HepG2 (cell line): Measurements from ENCODE around the gene LIMA1. TPM values are rescaled to one million over a fixed set of nuclear protein-coding genes. Genes with fewer than 3 reads are reported as not detected.
A peak's percentile ranks its signal among the peaks of the same experiment; 100 is the strongest.

ENCODE experiments used
- CBX1 ChIP-seq: IDR thresholded peaks from one replicate; pipeline ENCODE4 v1.6.1; 2016; ENCODE audit warnings: antibody characterized with exemption, low read depth
- DPF2 ChIP-seq: sonication (generic); formaldehyde crosslinking; IDR thresholded peaks from 2 replicates; pipeline ENCODE4 v1.4.0; 2020; ENCODE audit warnings: mild to moderate bottlenecking, low read depth, missing genetic modification reagents, borderline replicate concordance
- HIVEP1 ChIP-seq: sonication (generic); formaldehyde crosslinking; IDR thresholded peaks from 2 replicates; pipeline ENCODE4 v1.4.0; 2020; ENCODE audit warnings: mild to moderate bottlenecking, missing genetic modification reagents
- KDM2A ChIP-seq: sonication (generic); formaldehyde crosslinking; IDR thresholded peaks from 2 replicates; pipeline ENCODE4 v1.4.0; 2020; ENCODE audit warnings: low read depth, missing genetic modification reagents, borderline replicate concordance
- NR2F6 ChIP-seq, 2 experiments: IDR thresholded peaks; 2 replicates each; pipeline ENCODE4 v1.6.1; 2016; ENCODE audit warnings: antibody characterized with exemption in 1 of 2, mild to moderate bottlenecking in 1 of 2
- REXO4 ChIP-seq: sonication (generic); formaldehyde crosslinking; IDR thresholded peaks from 2 replicates; pipeline ENCODE4 v1.8.0; 2022; ENCODE audit warnings: missing genetic modification reagents, mild to moderate bottlenecking, borderline replicate concordance
- SOX6 ChIP-seq, 2 experiments: fragments of 450-650 bp in 1 of 2; sonication (generic) in 1 of 2; formaldehyde crosslinking in 1 of 2; IDR thresholded peaks; 2 replicates each; pipeline versions ENCODE4 v1.4.0 to v1.6.1; 2017 to 2020; ENCODE audit warnings: antibody characterized with exemption in 1 of 2, mild to moderate bottlenecking in 1 of 2, missing genetic modification reagents in 1 of 2
- ZFAT ChIP-seq: sonication (generic); formaldehyde crosslinking; conservative IDR thresholded peaks from 2 replicates; pipeline ENCODE4 v1.8.1; 2023; ENCODE audit warnings: missing genetic modification reagents, inconsistent platforms
- polyA plus RNA-seq, 8 experiments: library from polyadenylated mRNA; depleted of rRNA in 3 of 8; stranded (reverse) in 7 of 8; unstranded in 1 of 8; fragments of >200 nt; fragmentation: Illumina TruSeq in 4 of 8; extraction: Trizol in 4 of 8; gene quantifications; 2 replicates each; pipeline versions ENCODE4 v1.2.1 to v1.2.3, GENCODE V29; 2011 to 2016; ENCODE audit warnings: low read depth in 4 of 8, missing spikeins in 1 of 8, mixed read lengths in 1 of 8; ENCODE audit not compliant: insufficient read depth in 1 of 8
- total RNA-seq, 5 experiments: library from RNA; depleted of rRNA; stranded (reverse); fragments of >200 nt; fragmentation: Illumina TruSeq; extraction: Trizol; gene quantifications; 2 replicates each; pipeline ENCODE4 v1.2.3, GENCODE V29; 2016; ENCODE audit warnings: low read depth in 1 of 5
- TF ChIP-seq, protein P1 (sequence below): sonication (generic); formaldehyde crosslinking; IDR thresholded peaks from 2 replicates; pipeline ENCODE4 v1.4.0; 2020; ENCODE audit warnings: low read depth, missing genetic modification reagents
- TF ChIP-seq, protein P2 (sequence below): sonication (generic); formaldehyde crosslinking; IDR thresholded peaks from 2 replicates; pipeline ENCODE4 v1.5.1; 2020; ENCODE audit warnings: mild to moderate bottlenecking, missing genetic modification reagents, moderate library complexity
- TF ChIP-seq, protein P3 (sequence below): sonication (generic); formaldehyde crosslinking; IDR thresholded peaks from 2 replicates; pipeline ENCODE4 v1.8.1; 2023; ENCODE audit warnings: mild to moderate bottlenecking, missing genetic modification reagents
- TF ChIP-seq, protein P4 (sequence below): sonication (generic); formaldehyde crosslinking; IDR thresholded peaks from 2 replicates; pipeline ENCODE4 v1.4.0; 2020; ENCODE audit warnings: mild to moderate bottlenecking, missing genetic modification reagents
- TF ChIP-seq, protein P5 (sequence below): sonication (generic); formaldehyde crosslinking; IDR thresholded peaks from 2 replicates; pipeline ENCODE4 v1.9.0; 2021; ENCODE audit warnings: mild to moderate bottlenecking, missing genetic modification reagents
- TF ChIP-seq, protein P6 (sequence below): sonication (generic); formaldehyde crosslinking; IDR thresholded peaks from 2 replicates; pipeline ENCODE4 v1.5.0; 2020; ENCODE audit warnings: missing genetic modification reagents, mild to moderate bottlenecking, borderline replicate concordance

LIMA1 gene
- total and polyA plus RNA-seq, 2 of the 13 experiments (the other 11 are each of a cell fraction or from before 2014, with no cell fraction given), result 13.0 to 19.8 TPM

DNA sequence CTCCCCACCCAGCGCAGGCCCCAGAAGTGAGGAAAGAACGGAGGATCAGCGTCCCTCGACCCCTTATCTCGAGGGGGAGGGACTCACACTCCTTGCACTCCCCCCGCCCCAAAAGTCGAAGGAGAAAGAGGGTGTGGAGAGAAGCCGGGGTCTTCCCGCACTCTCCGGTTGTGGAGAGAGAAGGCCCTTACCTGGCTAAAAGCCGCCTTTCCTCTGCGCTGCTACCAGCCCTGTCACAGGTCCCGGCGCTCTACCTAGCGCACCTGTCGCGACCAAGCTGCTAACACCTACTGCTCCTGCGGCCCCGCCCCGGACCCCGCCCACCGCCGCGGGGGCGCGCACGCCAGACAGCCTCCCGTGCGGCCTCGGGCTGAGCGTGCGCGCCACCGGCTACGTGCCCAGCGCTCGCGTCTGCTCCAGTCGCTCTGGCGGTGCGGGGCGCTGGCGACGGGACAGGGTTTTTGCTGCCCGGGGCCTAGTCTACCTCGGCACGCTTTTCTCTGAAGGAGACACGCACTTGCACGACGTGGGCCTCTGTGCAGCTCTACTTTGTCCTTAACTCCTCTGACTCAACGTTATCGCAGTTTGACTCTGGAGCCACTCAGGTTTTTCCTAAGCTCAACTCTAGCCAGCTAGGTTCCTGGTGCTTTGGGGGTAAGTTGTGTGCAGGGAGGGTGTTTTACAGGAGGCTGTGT is at the start of gene LIMA1 (continued):
- TF ChIP-seq HIVEP1 (CRISPR knock-in tag), result peak; percentile 69; the same call in 1 of the 2 replicates
- TF ChIP-seq, protein P1, sequence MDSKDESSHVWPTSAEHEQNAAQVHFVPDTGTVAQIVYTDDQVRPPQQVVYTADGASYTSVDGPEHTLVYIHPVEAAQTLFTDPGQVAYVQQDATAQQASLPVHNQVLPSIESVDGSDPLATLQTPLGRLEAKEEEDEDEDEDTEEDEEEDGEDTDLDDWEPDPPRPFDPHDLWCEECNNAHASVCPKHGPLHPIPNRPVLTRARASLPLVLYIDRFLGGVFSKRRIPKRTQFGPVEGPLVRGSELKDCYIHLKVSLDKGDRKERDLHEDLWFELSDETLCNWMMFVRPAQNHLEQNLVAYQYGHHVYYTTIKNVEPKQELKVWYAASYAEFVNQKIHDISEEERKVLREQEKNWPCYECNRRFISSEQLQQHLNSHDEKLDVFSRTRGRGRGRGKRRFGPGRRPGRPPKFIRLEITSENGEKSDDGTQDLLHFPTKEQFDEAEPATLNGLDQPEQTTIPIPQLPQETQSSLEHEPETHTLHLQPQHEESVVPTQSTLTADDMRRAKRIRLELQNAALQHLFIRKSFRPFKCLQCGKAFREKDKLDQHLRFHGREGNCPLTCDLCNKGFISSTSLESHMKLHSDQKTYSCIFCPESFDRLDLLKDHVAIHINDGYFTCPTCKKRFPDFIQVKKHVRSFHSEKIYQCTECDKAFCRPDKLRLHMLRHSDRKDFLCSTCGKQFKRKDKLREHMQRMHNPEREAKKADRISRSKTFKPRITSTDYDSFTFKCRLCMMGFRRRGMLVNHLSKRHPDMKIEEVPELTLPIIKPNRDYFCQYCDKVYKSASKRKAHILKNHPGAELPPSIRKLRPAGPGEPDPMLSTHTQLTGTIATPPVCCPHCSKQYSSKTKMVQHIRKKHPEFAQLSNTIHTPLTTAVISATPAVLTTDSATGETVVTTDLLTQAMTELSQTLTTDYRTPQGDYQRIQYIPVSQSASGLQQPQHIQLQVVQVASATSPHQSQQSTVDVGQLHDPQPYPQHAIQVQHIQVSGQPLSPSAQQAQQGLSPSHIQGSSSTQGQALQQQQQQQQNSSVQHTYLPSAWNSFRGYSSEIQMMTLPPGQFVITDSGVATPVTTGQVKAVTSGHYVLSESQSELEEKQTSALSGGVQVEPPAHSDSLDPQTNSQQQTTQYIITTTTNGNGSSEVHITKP (CRISPR knock-in tag), result no peak
- no peak for TF ChIP-seq SOX6 (IDR thresholded peaks at IDR 0.05)
- peak; percentile 49 for TF ChIP-seq SOX6 (CRISPR knock-in tag; IDR thresholded peaks at IDR 0.05)
- TF ChIP-seq REXO4 (CRISPR knock-in tag), result no peak
- TF ChIP-seq, protein P2, sequence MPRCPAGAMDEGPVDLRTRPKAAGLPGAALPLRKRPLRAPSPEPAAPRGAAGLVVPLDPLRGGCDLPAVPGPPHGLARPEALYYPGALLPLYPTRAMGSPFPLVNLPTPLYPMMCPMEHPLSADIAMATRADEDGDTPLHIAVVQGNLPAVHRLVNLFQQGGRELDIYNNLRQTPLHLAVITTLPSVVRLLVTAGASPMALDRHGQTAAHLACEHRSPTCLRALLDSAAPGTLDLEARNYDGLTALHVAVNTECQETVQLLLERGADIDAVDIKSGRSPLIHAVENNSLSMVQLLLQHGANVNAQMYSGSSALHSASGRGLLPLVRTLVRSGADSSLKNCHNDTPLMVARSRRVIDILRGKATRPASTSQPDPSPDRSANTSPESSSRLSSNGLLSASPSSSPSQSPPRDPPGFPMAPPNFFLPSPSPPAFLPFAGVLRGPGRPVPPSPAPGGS (CRISPR knock-in tag), result peak; percentile 86
- TF ChIP-seq ZFAT, result no peak
- TF ChIP-seq, protein P3, sequence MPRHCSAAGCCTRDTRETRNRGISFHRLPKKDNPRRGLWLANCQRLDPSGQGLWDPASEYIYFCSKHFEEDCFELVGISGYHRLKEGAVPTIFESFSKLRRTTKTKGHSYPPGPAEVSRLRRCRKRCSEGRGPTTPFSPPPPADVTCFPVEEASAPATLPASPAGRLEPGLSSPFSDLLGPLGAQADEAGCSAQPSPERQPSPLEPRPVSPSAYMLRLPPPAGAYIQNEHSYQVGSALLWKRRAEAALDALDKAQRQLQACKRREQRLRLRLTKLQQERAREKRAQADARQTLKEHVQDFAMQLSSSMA (CRISPR knock-in tag), result no peak
- TF ChIP-seq, protein P4, sequence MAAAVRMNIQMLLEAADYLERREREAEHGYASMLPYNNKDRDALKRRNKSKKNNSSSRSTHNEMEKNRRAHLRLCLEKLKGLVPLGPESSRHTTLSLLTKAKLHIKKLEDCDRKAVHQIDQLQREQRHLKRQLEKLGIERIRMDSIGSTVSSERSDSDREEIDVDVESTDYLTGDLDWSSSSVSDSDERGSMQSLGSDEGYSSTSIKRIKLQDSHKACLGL (CRISPR knock-in tag), result peak; percentile 79; the same call in 1 of the 2 replicates
- TF ChIP-seq NR2F6 (IDR thresholded peaks at IDR 0.05), result no peak
- TF ChIP-seq NR2F6 (CRISPR knock-in tag; IDR thresholded peaks at IDR 0.05), result no peak
- TF ChIP-seq KDM2A (CRISPR knock-in tag), result peak; percentile 69; the same call in 1 of the 2 replicates
- TF ChIP-seq, protein P5, sequence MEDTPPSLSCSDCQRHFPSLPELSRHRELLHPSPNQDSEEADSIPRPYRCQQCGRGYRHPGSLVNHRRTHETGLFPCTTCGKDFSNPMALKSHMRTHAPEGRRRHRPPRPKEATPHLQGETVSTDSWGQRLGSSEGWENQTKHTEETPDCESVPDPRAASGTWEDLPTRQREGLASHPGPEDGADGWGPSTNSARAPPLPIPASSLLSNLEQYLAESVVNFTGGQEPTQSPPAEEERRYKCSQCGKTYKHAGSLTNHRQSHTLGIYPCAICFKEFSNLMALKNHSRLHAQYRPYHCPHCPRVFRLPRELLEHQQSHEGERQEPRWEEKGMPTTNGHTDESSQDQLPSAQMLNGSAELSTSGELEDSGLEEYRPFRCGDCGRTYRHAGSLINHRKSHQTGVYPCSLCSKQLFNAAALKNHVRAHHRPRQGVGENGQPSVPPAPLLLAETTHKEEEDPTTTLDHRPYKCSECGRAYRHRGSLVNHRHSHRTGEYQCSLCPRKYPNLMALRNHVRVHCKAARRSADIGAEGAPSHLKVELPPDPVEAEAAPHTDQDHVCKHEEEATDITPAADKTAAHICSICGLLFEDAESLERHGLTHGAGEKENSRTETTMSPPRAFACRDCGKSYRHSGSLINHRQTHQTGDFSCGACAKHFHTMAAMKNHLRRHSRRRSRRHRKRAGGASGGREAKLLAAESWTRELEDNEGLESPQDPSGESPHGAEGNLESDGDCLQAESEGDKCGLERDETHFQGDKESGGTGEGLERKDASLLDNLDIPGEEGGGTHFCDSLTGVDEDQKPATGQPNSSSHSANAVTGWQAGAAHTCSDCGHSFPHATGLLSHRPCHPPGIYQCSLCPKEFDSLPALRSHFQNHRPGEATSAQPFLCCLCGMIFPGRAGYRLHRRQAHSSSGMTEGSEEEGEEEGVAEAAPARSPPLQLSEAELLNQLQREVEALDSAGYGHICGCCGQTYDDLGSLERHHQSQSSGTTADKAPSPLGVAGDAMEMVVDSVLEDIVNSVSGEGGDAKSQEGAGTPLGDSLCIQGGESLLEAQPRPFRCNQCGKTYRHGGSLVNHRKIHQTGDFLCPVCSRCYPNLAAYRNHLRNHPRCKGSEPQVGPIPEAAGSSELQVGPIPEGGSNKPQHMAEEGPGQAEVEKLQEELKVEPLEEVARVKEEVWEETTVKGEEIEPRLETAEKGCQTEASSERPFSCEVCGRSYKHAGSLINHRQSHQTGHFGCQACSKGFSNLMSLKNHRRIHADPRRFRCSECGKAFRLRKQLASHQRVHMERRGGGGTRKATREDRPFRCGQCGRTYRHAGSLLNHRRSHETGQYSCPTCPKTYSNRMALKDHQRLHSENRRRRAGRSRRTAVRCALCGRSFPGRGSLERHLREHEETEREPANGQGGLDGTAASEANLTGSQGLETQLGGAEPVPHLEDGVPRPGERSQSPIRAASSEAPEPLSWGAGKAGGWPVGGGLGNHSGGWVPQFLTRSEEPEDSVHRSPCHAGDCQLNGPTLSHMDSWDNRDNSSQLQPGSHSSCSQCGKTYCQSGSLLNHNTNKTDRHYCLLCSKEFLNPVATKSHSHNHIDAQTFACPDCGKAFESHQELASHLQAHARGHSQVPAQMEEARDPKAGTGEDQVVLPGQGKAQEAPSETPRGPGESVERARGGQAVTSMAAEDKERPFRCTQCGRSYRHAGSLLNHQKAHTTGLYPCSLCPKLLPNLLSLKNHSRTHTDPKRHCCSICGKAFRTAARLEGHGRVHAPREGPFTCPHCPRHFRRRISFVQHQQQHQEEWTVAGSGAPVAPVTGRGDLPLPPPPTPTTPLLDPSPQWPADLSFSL (CRISPR knock-in tag), result no peak
- TF ChIP-seq CBX1, result peak; percentile 71
- TF ChIP-seq, protein P6, sequence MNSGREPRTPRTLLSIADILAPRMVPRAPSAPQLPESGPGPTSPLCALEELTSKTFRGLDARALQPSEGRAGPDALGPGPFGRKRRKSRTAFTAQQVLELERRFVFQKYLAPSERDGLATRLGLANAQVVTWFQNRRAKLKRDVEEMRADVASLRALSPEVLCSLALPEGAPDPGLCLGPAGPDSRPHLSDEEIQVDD (CRISPR knock-in tag), result no peak; the same call in 1 of the 2 replicates
- no peak for TF ChIP-seq DPF2
